GM20431 (cell line): Measurements from ENCODE around the gene TRPC4AP.

Experiments used
- in situ Hi-C: fragments of 300-500 bp; cut with MseI, MboI; formaldehyde crosslinking; loops from one replicate; pipeline ENCODE4 v1.15.0; 2020; ENCODE audit warnings: low sequenced_read_pairs; ENCODE audit not compliant: unreplicated experiment

TRPC4AP gene, protein sequence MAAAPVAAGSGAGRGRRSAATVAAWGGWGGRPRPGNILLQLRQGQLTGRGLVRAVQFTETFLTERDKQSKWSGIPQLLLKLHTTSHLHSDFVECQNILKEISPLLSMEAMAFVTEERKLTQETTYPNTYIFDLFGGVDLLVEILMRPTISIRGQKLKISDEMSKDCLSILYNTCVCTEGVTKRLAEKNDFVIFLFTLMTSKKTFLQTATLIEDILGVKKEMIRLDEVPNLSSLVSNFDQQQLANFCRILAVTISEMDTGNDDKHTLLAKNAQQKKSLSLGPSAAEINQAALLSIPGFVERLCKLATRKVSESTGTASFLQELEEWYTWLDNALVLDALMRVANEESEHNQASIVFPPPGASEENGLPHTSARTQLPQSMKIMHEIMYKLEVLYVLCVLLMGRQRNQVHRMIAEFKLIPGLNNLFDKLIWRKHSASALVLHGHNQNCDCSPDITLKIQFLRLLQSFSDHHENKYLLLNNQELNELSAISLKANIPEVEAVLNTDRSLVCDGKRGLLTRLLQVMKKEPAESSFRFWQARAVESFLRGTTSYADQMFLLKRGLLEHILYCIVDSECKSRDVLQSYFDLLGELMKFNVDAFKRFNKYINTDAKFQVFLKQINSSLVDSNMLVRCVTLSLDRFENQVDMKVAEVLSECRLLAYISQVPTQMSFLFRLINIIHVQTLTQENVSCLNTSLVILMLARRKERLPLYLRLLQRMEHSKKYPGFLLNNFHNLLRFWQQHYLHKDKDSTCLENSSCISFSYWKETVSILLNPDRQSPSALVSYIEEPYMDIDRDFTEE

GRCh38 chr20:35092524-35093266 is at the start of gene TRPC4AP:
Gene TRPC4AP, minus strand, starts transcription at chr20:35092807. Its CDS starts 26 bp downstream, at chr20:35092781.
- in situ Hi-C loops, result no loop called here

DNA sequence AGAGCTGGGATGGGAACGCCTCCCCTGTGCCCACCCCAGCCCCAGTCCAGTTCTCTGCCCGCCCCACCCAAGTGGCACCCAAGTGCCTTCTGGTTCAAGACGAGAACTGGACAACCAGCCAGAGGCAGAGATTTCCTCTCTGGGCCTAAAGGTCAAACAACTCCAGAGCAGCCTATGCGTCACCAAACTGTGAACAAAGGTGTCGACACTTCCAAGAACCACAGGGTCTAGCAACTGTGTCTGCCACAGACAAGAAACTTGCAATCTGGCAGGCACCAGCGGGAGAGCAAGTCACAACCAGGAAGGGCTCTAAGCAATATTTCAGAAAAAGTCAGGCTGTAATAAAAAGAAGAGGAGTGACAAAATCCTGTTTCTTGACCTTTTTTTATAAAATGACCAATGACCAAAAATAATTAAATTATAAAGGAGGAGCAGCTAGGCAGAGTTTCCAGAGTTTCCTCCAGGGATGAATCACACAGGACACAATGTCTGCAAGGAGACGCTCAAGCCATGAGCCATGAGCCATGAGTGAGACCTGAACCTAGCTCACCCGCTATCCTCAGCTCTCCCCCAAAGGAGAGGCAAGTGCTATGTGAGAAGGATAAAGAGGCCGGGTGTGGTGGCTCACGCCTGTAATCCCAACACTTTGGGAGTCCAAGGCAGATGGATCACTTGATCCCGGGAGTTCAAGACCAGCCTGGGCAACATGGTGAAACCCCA is 43.4 kb upstream of the TRPC4AP start:
- in situ Hi-C loops, result no loop called here

DNA sequence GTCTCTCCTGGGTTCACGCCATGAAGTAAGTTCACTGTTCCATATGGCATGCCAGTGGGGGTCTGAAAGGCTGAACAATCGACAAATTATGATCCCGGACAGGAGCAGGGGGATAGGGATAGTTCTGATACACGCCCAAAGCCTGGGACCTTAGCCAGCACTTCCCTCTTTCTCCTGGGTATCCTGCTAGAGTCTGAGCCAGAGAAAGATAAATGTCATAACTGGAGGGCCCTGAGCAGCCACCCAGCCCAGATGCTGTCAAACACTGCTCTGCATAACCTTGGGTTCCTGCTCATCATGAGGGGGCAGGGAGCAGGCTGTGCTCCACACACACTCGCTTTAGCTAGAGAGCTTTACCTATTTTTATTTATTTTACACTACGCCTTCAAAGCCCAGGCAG is 42.3 kb upstream of the TRPC4AP start:
- in situ Hi-C loops, result no loop called here

DNA sequence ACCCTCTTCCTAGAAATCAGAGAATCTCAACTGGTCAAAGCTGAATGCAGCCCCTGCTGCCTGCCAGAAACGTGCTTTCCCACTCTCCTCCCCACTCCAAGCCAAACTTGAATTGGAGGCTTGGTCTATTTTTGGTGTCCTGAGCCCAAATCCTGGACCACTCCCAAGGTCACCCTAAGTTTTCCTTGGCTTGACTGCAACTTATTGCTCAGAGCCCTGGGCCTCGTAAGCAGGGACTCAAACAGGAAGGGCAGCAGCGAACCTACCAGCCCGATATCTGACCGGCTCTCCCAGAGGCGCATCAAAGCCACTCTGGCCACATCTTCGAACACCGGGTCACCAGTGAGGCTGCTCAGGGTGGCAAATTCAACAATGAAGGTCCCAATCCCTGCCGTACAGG is 41.9 kb upstream of the TRPC4AP start:
- in situ Hi-C loops, result no loop called here

- in situ Hi-C loops, result no loop called here
Measured at GRCh38 chr20:35133735-35134134, 41.1 kb upstream of the TRPC4AP start.

- in situ Hi-C loops, result no loop called here
Measured at GRCh38 chr20:35133031-35133430, 40.4 kb upstream of the TRPC4AP start.

DNA sequence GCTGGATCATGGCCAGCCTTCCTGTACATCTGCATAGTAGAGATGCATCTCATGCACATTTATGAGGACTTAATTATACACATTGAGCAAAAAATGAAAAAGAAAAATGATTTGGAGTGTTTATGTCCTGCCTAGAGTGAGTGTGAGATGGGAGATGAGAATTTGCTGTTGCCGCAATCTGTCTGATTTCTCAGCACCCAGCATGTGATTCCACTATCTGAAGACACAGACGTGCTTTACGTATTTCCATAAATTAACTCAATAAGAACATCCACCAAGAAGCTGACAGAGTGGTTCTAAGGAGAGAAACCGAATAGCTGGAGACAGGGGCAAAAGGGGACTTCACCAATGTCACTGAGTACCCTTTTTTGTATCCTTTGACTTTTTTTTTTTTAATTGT is 39.3 kb upstream of the TRPC4AP start:
- in situ Hi-C loops, result no loop called here

DNA sequence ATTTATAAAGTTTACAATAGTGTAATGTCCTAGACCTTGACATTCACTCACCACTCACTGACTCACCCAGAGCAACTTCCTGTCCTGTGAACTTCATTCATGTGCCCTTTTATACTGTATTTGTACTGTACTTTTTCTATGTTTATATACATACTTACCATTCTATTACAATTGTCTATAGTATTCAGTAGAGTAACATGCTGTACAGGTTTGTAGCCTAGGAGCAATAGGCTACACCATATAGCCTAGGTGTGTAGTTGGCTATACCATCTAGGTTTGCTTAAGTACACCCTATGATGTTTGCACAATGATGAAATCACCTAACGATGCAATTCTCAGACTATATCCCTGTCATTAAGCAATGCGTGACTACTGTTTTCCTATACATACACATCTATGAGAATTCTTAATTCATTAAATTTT is 37.1 kb upstream of the TRPC4AP start:
- in situ Hi-C loops, result no loop called here

DNA sequence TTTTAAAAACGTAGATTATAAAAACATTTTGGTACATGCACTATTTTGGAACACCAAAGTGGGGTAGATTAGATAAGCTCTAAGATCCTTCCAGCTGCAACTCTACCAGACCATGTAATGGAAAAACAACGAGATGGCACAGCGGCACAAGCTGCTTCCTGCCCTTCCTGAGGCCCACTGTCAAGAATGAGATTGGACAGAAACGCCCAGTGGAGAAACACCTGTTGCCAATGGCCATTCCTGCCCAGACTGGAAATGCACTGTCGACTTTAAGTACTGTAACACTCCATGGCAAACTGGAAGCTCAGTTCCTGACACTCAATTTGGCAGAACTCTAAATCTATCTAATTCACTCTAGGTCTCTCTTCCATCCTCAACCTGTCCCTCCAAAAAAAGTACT is 33.1 kb upstream of the TRPC4AP start:
- in situ Hi-C loops, result no loop called here

DNA sequence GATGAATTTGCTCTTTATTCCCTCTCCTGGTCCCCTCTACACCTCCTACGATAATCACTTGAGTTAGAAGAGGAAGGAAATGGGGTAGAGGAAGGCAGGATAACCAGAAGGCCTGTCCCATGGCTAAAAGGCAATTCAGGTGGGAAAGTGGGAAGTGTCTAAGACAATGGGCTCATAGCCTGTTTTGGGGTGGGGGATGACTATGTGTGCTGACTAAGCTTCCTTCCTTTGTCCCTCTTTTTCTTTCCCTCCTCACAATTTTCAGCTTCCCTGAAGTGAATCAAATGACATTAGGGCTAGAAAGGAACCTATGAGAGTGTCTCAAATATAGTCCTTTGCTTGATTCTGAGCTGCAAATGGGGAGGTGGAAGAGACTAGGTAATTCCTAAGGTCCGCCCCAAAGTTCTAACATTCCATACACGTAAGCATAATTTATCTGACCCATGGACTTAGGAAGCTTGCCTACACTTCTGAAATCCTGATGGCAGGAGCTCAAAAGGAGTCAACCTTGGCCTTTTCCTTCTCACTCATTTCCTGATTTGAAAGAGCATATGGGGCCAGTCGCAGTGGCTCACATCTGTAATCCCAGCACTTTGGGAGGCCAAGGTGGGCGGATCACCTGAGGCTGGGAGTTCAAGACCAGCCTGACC is 30.3 kb upstream of the TRPC4AP start:
- in situ Hi-C loops, result loop anchor here (25.0 kb wide), 1 partner anchor 89 kb away; no protein-coding TSS in a partner anchor

DNA sequence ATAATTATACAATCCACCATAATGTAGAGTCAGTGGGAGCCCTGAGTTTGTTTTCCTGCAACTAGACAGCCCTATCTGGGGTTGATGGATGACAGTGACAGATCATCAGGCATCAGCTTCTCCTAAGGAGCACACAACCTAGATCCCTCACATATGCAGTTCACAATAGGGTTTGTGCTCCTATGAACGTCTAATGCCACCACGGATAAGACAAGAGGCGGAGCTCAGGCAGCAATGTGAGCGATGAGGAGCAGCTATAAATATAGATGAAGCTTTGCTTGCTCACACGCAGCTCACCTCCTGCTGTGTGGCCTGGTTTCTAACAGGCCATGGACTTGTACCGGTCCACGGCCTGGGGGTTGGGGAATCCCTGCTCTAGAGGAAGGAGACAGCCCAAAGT is 28.6 kb upstream of the TRPC4AP start:
- in situ Hi-C loops, result loop anchor here (25.0 kb wide), 1 partner anchor 91 kb away; no protein-coding TSS in a partner anchor

GRCh38 chr20:35120012-35120701 is 27.6 kb upstream of the TRPC4AP start:
- in situ Hi-C loops, result loop anchor here (25.0 kb wide), 1 partner anchor 92 kb away; no protein-coding TSS in a partner anchor

- in situ Hi-C loops, result loop anchor here (25.0 kb wide), 1 partner anchor 95 kb away; no protein-coding TSS in a partner anchor
Measured at GRCh38 chr20:35117629-35118028, 25.0 kb upstream of the TRPC4AP start.

DNA sequence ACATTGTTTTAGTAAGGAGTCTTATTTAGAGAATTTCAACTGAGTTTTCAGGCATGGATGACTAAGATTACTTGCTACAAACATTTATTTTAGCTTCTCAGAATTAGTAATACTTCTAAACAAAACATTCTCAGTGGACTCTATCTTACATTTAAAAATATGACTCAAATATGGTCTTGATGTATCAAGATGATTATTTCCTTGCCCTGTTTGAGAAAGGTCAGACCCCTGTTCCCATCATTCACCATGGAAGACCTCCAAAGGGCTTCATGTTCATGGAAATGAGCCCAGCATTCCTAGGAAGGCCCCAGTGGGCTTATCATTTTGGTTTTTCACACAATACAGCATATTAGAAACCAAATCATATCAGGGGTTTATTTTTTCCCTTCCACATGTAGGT is 24.6 kb upstream of the TRPC4AP start:
- in situ Hi-C loops, result loop anchor here (25.0 kb wide), 1 partner anchor 95 kb away; no protein-coding TSS in a partner anchor

GRCh38 chr20:35116258-35116657 is 23.7 kb upstream of the TRPC4AP start:
- in situ Hi-C loops, result loop anchor here (25.0 kb wide), 1 partner anchor 96 kb away; no protein-coding TSS in a partner anchor

GRCh38 chr20:35115606-35116005 is 23.0 kb upstream of the TRPC4AP start:
- in situ Hi-C loops, result loop anchor here (25.0 kb wide), 1 partner anchor 97 kb away; no protein-coding TSS in a partner anchor

GRCh38 chr20:35112276-35112675 is 19.7 kb upstream of the TRPC4AP start:
- in situ Hi-C loops, result loop anchor here (25.0 kb wide), 1 partner anchor 100 kb away; no protein-coding TSS in a partner anchor
